NAMALWA (cell line): ENCODE results near the gene TUBGCP3.
"Not testable (repeated sequence)": the region's sequence is repeated elsewhere in the genome, so short reads cannot be mapped to it uniquely, and the experiment has no call there.

Source experiments
- DNase-seq: peaks from one replicate; pipeline ENCODE4 v3.0.0-alpha.2; 2015; ENCODE audit warnings: low spot score

The TUBGCP3 gene

DNA sequence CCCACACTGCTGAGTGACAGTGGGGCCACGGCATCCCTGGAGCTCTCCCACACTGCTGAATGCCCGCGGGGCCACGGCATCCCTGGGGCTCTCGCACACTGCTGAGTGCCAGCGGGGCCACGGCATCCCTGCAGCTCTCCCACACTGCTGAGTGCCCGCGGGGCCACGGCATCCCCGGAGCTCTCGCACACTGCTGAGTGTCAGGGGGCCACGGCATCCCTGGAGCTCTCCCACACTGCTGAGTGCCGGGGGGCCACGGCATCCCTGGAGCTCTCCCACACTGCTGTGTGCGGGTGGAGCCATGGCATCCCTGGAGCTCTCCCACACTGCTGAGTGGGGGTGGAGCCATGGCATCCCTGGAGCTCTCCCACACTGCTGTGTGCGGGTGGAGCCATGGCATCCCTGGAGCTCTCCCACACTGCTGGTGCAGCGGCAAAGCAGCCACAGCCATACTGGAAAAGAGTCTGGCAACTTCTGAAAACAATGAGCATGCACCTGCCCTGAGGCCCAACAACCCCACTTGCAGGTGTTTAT, 8.6 kb downstream of the TUBGCP3 start:
- no peak for DNase-seq

DNA sequence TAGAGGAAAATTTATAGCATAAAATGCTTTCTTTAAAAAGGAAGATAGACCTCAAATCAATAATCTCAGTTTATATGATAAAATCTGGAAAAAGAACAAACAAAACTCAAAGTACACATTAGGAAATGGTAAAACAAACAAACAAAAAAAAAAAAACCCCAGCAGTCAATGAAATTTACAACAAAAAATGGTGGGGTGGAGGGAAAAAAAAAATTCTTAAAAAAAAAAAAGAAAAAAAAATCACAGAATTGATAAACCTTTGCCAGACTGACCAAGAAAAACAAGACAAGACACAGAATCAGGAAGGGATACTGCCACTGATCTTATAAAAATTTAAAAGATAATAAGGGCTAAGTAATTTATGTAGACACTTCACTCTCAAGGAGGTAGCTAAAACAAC, 11.2 kb downstream of the TUBGCP3 start:
- DNase-seq, result no peak

DNA sequence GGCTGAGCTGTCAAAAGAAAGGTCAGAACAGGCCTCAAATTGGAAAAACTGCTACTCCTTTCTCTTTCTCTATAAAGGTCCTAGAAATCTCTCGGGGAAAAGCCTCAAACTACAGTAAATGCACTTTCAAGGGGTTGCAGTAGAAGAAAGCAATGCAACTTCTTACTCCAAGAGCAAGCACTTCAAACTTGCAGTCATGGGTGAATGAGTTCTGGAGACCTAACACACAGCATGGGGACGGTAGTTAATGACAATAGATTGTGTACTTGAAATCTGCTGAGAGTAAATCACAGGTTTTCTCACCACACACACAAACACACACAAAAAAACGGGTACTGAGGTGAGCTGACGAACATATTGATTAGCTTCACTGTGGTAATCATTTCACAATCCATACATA, 11.8 kb downstream of the TUBGCP3 start:
- DNase-seq, result no peak

- DNase-seq, result no peak
Observed at GRCh38 chr13:112575675-112576074, 12.3 kb downstream of the TUBGCP3 start.

DNA sequence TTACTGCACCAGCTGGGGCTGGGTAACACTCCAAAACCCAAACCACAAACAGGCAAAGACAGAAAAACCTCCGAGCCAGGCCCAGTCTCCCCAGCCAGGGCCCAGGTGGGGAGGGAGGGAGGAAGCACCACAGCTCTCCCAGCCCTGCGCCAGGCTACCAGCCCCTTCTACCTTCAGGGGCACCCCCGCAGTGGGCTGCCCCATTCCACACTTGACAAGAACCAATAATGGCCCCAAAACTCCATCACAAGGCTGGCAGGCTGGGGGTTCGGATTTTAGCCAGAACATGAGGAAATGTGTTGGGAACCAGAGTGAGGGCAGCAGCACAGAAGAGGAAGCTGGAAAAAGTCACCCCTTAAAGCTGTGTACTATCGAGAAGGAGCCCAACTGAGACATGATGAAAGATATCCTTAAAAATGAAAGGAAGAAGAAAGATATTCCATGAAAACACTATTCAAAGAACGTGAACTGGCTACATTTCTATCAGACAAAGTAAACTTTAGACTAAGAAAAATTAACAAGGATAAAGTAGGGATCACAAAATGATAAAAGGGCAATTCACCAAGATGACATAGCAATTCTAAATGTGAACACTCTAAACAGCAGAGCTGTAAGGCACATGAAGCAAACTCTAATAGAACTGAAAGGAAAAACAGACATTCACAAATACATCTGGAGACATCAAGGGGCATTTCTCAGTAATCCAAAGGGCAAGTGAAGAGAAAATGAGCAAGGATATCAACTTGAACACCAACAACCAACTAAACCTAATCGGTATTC, 12.9 kb downstream of the TUBGCP3 start:
- DNase-seq, result no peak

DNA sequence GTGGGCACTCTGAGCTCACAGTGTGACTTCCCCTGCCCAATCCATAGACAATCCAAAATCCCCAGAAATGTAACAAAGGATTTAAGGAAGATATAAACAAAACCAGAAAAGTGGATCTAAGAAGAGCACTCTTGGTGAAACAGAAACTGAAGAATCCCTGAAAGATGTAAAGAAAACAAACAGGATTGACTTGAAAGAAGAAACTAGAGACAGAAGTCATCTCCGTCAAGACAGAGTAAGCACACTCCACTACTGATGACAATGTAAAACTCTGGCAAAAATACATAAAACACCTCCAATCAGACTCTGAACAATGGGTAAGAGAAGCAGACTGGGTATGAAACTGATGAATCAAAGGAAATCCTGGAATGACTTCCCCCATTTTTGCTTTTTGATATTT, 13.5 kb downstream of the TUBGCP3 start:
- no peak for DNase-seq

GRCh38 chr13:112573710-112574109, 14.2 kb downstream of the TUBGCP3 start:
- no peak for DNase-seq

DNA sequence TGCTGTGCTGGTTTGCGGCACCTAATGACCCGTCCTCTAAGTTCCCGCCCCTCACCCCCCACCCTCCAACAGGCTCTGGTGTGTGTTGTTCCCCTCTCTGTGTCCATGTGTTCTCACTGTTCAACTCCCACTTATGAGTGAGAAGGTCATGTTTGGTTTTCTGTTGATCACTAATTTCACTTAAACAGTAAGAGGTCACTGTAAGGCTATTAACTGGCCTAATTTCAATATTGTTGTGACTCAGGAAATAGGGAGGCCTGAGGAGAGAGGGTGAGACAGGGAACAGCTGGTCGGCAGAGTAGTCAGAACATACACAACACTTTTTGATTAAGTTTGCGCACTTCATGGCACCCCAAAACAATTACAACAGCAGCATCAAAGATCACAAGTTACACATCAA, 15.6 kb downstream of the TUBGCP3 start:
- DNase-seq, result no peak

GRCh38 chr13:112569821-112570220, 18.1 kb downstream of the TUBGCP3 start:
- no peak for DNase-seq

DNA sequence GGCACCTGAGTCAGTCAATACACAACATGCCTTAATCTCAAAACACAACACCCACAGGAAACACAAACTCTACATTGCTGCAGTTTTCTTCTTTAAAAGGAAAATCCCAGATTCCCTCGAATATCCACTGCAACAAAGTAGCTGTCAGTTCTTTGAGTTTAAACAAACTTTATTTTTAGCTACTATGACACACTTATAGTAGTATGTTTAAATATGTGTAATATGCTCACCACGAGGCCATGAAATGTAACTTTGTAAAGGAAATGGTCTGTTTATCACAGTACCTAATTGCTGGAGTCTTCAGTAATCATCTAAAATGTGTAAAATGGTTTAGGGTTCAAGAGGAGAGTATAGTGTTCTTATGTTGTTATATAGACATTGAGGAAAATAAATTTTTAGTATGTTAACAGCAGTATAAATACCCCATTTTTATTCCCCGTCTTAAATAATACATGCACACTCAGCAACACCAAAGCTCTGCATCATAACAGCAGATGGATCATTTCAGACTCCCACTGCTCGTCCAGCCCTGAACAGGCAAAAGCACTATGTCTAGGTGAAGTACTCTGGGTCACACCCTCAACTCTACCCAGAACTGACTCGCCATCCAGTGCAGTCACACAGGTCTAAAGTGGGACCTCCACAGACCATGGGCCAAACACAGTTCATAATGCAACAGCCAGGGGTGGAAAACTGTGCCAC, 20.6 kb downstream of the TUBGCP3 start:
- no peak for DNase-seq

GRCh38 chr13:112562786-112563383, 25.1 kb downstream of the TUBGCP3 start:
- DNase-seq, result no peak

DNA sequence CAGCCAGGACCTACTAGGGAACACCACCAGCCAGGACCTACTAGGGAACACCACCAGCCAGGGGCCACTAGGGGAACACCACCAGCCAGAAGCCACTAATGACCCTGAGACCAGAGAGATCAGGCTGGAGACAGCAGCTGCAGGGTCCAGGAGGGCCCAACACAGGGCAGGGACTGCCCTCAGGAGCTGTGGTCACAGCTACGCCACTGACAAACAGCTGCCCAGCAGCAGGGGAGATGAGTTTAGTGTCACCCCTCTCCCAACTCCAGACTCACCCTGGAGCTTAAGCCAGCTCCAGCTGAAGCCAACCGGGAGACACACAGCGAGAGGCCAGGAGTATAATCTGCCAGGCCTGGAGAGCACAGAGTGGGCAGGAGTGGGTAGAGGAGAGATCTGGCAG, 25.7 kb downstream of the TUBGCP3 start:
- DNase-seq, result no peak

GRCh38 chr13:112561478-112561877, 26.5 kb downstream of the TUBGCP3 start:
- no peak for DNase-seq

DNA sequence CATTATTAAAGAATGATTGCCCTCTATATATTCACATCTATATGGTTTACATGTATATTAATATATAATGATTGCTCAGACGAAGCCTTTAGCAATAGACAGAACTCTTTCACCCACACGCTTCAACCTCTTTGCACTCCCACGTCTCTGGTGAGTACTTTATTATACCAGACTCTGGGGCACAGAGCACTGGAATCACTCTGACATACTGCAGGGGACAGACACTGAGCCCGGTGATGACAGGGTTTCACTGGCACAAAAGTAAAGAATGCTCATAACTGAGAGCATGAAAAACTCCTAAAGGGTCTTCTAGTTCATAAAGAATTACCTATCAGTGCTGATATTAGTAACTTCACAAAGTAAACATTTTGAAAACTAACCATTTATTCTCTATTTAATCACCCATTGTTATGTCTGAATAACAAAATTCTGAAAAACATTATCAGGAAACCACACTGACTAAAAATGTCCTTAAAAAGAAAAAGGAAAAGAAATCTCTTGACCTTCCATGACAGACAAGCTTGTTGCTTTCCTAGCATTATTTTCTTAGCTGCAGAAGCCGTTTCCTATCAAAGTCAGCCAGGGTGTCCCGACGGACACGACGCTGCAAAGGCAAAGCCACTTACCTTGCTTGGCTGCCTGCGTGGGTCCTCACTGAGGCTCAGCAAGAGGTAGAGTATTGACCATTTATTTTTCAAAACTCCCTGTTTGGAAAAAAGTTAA, 29.1 kb downstream of the TUBGCP3 start:
- no peak for DNase-seq

DNA sequence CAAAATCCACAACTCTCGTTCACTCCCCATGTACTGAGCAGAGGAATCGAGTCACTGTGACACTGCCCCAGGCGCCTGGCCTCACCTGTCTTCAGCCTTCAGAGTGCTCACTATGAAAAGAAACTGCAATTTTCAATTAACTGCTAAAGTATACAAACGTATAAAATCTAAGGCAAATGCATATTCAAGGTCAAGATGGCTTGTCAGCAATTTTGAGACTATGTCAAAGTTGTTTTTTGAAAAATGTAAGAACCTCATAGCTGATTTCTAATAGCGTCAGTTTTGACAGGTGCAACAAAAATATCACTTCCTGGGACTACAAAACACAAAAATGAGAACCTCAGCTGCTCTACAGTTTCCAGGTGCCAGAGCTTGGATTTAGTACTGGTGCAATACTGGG, 31.4 kb downstream of the TUBGCP3 start:
- DNase-seq, result no peak

- no peak for DNase-seq
Observed at GRCh38 chr13:112554214-112554850, 33.6 kb downstream of the TUBGCP3 start.

DNA sequence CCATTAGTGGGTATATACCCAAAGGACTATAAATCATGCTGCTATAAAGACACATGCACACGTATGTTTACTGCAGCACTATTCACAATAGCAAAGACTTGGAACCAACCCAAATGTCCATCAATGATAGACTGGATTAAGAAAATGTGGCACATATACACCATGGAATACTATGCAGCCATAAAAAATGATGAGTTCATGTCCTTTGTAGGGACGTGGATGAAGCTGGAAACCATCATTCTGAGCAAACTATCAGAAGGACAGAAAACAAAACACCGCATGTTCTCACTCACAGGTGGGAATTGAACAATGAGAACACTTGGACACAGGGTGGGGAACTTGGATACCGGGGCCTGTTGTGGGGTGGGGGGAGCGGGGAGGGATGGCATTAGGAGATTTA, 39.0 kb downstream of the TUBGCP3 start:
- DNase-seq, result not testable (repeated sequence)

DNA sequence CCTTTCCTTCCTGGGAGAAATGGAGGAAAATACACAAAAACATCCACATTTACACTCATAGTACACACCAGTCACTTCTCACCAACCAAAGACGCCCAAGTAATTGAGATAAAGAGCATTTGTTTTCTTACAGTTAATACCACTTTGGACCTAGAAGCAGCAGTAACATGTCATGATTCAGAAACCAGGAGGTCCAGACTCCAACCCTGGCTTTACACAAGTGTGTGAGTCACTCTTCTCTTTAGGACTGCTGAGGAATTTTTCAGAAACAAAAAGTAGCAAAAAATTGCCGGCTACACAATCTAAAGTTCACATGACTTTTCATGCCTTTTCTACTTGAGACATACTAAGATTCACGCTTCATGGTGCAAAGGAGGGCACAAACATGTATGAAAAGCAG, 42.1 kb downstream of the TUBGCP3 start:
- no peak for DNase-seq

DNA sequence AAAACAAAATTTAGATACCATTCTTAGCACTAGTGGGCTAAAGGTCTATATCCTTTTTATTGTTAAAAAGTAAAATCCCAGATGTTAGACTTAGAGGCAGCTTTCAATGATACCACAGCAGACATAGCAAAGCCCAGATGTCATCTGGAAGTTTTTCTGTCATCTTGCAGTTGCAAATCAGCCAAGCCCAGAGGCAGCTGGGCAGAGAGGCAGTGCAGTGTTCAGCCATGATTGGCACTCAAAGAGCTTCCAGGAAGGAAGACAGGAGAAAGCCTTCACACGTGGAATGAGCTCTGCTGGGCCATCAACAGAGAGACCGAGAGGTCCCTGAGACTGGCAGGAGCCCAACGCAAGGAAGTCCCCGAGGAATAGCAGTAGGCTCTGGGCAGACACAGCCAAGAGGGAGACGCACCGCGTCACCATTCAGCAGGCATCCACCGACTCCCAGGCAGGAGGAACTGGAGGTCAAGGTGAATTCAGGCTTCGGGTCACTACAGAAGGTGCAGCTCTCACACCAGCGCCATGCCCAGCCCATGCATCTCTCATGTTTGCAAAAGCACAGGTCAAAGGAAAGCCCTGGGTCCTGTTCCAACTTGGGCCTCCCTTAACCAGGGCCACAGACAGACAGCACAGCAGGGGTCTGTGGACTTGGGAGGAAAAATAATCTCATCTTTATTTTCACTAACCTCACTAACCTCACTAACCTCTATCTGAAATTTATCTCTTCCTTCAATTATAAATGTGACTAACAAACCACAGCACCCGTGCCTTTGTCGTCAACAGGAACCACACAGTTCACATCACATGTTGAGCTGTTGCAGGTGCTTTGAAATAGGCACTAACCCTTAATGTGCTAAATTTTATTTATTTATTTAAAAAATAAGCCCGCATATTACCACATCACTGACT, 54.9 kb downstream of the TUBGCP3 start:
- peak; percentile 39 for DNase-seq

DNA sequence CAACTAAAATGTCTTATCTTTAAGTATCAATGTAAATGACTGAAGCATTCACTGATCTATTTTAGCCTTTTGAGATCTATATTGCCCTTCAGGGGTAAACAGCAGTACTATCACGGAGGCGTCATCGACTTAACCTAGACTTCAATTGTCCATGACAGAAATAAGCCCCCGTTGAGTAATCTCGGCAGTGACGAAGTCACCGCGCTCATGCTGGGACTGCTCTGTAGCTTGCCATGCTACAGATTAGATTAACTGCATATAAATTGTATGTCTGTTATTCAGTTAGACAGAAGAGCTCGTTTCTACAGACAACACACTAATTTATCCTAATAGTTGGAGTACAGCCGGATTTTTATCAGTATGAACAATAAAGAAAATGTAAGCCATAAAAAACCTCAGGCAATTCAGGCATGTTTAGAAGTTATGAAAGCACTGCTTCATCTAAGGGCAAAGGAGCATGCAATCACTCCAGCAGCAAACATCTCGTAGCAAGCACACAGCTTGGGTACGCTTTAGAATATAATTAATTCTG, 56.6 kb downstream of the TUBGCP3 start:
- DNase-seq, result no peak

- no peak for DNase-seq
Observed at GRCh38 chr13:112530861-112531260, 57.1 kb downstream of the TUBGCP3 start.
